GM03348 (cell line): ENCODE results near the gene TFCP2L1.

Experiments used
- DNase-seq: peaks from one replicate; pipeline ENCODE4 v3.0.0; 2012; ENCODE audit warnings: low spot score

Gene TFCP2L1

DNA sequence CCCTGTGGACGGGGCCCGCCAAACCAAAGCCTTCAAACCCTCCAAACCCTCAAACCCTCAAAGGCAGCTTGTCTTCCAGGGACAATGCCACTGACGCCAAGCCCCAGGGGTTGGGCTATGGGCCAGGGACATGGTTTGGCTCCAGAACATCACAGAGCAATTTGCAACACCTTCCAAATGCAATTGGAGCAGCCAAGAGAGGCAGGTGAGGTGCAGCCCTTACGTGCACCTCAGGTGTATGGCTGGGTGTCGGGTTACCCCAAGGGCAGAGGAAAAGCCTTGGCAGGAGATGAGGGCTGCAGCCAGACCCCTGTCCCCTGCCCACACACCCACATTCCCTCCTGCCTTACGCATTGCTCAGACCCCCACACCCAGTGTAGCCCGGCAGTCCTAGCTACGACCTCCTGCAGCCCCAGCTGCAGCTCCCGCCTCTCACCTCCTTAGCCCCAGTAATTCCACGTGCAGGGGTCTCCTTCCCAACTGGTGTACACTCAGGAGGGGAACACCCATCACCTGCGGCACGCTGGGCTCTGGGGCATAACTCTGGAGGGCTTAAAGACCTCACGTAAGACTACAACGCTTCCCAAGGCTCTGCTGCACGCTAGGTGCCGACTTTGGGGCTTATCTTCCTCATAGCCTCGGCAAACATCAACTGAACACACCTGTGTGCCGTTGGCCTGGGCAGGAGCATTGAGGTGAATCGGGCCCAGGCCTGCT lies 88.7 kb downstream of the TFCP2L1 start:
- no peak for DNase-seq

DNA sequence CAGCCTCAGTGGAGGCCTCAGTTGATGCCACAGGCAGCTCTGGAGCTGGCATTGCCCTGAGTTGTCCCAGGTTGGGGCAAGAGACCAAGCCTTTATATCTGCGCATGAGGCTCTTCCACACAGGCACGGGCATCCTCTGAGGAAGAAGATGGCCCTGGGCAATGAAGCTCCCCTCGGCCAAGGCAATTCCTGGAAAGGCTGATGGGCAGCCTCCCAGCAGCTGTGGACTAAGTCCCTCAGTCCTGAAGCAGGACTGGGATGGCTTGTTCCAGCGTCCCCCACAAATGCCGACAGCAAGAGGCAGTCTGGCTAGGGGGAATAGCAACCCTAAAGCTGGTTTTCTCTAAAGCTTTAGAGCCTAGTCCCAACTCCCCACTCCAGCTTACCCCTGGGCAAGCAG lies 90.0 kb downstream of the TFCP2L1 start:
- DNase-seq, result no peak

DNA sequence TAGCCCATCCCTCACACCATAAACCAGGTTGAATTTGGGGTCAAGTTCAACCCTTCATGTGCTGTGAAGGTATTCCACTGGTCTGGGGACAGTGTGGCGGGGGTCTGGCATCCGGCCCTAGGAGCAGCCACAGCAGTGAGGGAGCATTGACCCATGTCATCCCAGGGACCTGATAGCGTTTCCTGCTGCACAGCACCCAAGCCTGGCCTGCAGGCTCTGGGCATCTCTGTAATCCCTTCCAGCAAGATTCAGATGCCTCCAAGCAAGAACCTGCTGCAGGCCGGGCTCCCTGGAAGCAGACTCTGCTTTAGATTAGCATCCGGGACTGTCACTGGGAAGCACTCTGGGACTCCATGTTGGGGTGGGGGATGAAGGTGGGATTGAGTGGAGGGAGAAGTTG lies 90.4 kb downstream of the TFCP2L1 start:
- no peak for DNase-seq

DNA sequence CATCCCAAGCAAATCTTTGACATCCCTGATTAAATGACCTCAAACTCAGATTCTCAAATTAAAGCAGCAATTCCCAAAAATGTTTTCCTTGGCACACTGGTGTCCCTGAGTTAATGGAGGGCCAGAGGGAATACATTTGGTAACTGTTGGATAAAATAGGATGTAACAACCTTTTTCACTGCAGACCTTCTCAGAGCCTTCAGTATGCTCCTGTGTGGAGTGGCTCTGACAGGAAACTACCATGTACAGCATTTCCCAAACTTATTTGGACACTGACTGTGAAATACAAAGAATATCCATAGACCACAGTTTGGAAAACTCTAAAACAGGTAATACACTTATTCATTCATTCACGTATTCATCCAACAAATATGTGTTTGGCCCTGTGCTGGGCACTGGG lies 91.8 kb downstream of the TFCP2L1 start:
- DNase-seq, result no peak

DNA sequence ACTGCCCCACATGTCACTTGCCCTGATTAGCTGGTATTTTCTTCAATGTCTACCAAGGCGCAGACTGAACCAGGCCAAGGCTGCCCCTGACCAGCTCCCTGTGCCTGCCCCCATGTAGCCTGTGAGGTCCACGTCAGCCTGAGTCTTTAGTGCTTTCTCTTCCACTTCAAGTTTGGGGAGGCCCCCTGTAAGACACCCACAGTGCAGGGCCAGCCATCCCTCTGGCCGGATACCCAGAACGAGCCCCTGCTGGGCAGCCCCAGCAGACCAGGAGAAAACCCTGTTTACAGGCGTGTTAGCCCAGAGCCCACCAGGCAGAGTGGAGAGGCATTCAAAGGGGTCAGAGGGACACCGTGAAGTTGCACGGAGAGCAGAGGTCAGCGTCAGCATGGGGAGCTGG lies 92.4 kb downstream of the TFCP2L1 start:
- DNase-seq, result no peak

DNA sequence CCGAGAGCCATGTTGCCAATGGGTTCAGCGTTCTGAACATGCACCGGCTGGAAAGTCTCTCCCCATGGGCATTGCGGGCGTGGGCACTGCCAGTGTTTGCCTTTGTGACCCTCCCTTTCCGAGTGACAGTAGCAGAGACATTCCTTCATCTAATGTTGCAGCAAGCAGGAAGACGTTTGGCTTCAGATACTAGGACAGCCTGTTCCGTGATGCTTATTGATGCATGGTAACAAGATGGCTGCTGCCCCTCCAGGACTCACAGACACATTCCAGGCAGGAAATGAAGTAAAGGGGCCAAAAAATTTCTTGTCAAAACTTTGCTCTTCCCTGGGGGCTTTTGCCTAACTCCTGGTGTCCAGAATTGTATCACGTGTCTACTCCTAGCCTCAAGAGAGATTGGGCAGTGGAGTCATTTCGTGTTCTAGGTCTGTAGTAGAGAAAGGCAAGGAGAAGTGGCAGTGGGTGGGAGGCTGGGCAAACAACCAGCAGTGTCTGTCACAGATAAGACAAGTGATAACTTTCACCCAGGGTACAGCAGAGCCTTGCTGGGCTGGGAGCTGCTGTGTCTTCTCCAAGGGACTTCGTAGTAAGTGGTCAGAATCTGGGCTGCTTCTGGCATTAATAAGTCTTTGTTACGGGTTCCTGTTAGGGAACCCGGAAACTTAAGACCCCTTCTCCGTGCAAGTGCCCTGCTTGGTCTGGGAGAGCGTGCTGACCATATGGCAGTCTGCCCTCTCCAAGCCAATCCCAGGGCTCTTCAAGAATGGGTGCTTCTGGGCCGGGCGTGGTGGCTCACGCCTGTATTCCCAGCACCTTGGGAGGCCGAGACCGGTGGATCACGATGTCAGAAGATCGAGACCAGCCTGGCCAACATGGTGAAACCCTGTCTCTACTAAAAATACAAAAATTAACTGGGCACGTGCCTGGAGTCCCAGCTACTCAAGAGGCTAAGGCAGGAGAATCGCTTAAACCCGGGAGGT lies 93.5 kb downstream of the TFCP2L1 start:
- DNase-seq, result no peak

DNA sequence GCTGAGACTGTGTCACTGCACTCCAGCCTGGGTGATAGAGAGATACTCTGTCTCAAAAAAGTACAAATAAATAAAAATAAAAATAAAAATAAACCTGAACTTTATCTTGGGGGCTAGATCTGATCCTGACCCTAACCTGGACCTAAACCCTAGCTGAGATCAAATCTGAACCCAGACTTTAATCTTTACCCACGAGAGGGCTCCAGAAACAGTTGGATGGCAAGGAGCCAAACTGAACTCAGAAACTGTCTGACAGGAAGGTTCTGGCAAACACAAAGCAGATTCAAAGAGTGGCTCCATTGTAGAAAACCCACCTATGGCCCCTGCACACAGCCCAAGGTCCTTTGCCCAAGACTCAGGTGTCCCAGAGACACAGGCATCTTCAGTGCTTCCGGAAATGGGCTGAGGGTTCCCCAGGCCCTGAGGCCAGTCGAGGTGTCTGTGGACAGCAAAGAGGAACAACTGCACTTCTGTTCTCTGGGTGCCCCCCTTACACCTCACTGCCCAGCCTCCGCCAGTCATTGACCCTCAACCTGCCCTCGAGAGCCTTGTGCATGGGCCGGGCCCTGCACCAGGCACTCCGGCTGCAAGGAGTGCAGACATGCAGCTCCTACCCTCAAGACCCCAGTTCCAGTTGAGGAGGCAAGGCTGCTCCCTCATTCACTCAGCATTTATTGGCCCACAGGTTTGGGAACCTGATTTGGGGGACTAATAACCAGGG lies 95.2 kb downstream of the TFCP2L1 start:
- DNase-seq, result no peak

DNA sequence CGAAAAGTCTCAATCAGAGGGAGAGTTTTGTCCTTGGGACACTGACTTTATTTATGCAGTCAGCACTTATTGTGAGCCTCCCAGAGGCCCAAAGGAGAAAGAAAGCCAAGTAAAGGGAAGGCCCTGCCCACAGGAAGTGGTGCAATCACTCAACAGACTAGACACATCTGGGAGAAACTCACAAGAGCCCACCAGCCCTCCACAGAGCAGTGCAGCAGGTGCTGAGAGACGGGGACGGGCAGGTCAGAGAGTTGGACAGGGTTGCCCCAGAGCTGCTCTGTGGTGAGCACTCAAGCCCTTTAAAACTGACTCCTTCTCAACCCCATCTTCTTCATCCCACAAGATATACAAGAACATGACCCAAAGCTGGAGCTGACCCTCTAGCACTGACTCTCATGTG lies 96.0 kb downstream of the TFCP2L1 start:
- no peak for DNase-seq

DNA sequence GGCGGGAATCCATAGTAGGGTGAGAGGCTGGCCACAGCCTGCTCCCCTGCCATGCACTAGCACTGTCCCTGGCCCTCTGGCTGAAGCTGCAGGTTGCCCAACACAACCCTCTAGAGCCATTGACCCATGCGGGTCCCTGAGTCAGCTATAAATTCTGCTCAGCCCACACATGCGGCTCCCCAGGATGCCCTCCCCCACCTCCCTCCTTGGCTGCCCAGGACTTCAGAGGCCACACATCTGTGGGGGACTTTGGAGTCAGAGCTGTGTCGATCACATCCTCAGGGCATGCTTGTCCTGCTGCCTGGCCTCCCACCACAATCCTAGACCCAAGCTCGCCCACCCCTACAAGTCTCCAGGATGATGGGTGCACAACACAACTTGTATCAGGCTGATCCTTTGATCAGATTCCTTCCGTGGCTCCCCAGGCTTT lies 97.0 kb downstream of the TFCP2L1 start:
- no peak for DNase-seq

DNA sequence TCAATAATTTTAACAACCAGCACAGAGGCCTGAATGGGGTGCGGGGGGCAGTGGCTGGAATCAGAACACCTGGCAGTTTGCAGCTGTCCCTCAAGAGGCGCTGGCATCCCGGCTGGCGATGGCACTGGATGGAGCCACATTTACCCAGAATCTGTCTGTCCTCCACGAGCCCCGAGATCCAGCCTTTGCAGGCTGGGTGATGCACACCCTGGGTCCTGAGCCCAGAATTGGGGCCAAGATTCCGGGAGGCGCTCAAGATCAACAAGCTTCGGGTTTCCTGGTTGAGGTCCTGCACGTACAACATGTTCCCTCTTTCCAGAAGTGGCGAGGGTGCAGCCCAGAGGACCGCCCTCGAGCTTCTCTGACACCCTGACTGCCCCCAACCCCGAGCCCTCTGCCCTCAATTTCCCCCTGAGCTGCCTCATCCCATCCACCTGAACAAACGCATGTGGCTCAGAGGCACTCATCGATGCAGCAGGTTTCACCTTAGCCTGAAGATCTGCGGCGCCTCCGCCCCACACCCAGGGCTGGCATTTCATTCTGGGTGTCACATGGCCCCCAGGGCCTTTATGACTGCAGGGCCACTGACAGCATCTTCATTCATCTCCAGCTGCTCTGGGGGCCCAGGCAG lies 97.5 kb downstream of the TFCP2L1 start:
- no peak for DNase-seq

DNA sequence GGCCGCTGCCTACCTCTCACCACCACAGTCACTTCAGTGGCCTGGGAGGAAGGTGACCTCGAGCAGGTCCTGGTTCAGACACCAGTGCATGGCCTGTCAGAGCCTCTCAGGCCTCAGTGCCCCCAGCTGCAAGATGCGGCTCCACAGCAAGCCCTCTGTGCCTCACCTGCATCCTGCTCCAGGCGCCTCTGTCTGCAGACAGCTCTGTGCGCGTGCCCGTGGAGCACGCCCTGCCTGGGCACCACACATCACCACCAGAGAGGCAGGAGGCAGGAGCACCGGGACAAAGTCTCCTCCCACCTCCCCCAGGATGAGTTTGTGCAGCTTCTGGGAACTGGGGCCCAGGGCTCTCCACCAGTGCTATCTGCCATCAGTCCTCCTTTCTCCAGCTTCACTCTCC lies 98.7 kb downstream of the TFCP2L1 start:
- DNase-seq, result no peak

DNA sequence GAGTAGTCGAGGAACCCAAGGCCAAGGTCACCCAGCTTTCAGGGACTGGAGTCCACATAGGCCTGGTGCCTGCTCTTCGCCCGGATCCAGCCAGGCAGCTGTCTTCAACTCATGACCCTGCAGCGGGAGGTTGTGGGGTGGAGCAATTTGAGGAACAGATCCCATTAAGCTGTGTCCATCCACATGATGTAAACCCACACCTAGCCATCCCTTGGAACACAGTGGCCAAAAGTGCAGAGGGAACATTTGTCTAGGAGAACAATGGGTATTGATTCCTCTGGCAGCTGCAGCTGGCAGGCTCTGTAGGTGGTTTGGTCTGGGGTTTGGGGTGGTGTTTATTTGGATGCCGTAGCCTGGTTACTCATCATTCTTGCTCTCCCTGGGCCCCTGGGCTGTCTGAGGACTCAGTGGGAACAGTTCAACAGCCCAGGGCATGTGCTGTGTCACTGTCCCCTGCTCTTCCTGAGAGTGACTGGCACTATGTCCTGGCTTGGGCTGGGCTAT lies 99.4 kb downstream of the TFCP2L1 start:
- no peak for DNase-seq

DNA sequence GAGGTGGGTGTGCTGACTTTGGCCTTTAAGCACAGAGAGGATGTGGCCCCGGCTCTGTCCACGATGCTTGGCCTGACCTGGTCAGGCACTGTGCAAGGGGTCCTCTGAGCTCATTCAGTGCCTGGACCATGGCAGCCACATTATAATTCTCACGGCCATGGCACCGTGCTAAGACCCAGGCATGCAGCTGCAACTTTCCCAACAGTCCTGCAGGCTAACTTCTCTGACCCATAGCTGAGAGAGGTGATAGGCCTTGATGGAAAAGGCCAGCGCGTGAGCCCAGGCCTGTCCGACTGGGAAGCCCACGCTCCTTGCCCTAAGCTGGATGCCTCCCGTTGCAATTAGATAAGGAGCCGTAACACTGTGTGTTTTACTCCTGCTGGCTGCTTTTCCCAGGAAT lies 99.9 kb downstream of the TFCP2L1 start:
- no peak for DNase-seq

DNA sequence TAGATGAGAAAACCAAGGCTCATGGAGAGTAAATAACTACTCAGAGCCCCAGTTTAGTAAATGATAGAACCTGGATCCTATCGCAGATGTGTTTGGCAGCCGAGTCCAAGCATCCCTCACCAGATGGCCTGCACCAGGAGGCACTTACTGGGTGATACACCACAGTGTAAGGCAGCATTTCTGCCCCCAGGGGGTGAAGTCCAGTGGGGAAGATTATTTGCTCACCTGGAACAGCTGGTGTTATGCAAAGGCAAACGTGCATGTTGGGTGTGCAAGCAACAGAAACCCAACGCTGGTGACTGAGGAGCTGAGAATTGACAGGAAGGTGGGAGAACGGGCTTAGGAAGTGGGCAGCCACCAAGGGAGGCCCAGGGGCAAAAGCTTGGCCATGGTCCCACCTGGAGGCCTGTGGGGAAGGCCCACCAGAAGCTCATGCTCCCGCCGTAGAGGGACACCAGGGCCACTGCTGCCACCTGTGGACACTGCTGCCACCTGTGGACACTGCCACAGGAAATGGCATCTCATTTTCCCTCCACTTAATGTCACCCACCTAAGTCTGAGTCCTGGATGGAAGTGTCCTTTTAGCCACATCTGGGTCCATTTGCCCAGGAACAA lies 100.6 kb downstream of the TFCP2L1 start:
- DNase-seq, result no peak

DNA sequence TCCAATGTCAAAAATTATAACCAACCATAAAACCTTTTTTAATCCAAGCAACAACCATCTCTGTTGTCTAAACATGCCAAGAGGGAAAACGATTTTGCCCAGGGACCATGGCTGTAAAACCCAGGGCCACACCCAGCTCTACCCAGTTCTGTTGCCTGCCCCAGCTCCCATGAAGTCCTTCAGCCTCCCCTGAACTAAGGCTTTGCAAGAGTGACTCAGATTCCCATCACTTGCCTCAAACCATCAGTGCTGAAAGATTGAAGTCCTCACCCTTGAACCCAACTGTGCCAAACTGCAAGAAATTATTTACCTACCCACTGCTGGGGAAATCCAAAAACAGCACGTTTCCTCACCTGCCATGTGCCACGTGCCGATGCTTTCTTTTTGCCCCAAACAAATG lies 102.5 kb downstream of the TFCP2L1 start:
- DNase-seq, result no peak

DNA sequence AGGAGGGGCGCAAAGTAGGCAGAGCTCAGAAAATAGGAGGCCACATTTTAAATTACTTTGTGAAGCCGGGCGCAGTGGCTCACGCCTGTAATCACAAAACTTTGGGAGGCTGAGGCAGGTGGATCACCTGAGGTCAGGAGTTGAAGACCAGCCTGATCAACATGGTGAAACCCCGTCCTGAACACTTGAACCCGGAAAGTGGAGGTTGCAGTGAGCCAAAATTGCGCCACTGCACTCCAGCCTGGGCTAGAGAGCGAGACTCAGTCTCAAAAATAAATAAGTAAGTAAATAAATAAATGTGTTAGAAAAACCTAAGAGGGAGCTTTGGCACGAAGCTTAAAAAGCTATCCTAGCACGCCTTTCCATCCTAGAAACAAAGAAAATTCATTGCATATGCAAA lies 105.5 kb downstream of the TFCP2L1 start:
- DNase-seq, result no peak

DNA sequence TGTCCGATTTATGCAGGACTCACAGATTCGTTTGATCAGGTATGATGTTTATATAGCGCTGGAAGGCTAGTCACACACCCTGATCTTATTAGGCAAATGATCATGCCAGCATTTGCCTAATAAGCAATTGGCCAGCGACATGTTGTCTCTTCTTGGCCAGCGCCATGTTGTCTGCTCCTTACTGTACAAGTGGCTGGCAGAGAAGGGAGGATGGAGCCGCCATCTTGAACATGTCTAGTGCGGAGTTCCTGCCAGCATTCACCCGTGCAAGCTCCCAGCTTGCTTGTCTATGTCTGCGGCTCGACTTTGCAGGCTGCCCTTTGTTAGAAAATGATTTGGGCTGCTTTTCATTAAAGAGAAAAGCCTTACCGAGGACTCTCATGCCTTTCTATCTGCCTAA lies 106.3 kb downstream of the TFCP2L1 start:
- no peak for DNase-seq

DNA sequence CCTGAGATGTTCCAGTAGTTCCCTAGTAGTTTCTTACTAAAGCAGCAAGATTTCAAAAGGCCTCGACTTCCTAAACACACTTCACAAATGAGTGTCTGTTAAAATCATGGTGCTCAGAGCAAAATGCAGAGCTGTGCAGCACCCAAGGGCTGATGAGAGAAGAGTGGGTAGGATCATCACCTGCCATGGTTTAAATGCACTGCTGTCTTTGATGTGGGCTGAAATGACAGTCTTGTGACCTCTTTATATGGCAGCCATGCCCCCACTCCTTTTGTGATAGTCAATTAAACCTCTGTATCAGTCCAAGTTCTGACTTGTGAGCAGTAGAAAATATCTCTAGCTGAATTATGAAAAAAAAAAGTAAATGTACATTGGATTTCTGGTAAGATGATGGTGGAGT lies 107.1 kb downstream of the TFCP2L1 start:
- no peak for DNase-seq

DNA sequence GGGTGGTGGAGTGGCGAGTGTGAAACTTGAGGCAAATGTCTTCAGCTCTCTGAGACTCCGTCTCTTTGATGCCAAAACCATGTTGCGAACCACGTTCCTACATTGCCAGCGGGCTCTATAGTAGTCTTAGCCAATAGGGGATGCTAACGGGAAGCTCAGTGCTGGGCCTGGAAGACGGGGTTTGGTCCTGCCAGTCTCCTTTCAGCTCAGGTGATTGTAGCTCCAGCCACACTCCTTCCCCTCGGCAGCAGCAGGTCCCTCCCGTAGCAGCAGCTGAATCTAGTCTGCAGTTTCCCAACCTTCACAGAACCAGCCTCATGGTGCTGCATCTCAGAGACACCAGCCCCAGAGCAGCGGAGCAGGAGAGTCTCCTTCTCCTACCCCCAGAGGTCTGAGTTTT lies 109.7 kb downstream of the TFCP2L1 start:
- DNase-seq, result no peak

DNA sequence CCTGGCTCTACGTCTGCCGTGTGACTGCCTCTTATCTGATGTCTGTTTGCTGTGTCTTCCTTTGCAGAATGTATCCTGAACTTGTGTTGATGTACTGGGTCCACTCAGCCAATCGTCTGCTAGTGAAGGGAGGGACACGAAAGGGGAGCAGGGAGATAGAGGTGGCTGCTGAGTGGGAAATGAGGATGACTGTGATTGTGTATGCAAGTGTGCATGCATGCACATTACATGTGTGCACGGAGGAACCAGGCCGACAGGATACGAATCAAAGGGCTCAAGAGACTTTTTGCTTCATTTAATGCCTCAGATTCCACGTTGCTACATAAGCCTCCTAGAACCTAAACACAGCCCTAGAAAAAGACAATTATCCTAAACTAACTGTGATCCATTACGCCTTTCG lies 111.2 kb downstream of the TFCP2L1 start:
- DNase-seq, result no peak

DNA sequence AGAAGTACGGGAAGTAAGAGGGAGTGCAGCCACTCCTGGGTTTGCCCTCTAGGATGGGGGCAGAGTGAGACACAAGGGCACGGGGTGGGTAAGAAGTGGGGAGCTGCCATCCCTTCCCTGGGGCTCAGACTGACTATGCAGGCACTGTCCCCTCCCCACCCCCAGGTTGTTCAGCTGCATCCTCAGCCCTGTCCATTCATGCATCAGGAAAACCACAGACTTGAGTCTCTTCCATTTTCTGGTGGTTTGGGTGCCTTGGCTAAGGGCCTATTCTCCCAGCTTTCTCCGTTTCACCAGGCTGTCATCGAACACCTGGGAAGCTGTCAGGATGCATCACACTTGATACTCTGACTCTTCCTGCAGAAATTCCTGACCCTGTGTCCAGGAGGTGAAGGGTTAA lies 111.9 kb downstream of the TFCP2L1 start:
- no peak for DNase-seq

DNA sequence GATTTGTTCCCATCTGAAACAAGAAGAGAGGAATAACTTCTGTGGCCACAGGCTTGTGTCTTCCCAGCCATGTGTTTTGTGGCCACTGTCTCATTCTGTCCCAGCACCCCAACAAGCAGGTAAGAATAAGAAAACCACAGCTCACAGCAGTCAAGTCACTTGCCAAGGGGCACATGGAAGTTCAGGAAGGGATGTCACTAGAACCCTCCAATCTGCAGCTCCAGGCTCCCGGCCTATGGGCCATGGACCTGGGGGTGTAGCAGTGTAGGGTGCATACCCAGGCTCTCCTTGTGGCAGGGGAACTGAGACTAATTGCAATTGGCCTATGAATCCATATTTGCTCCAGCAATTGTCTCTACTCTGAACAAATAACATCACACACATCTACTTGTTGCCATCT lies 112.5 kb downstream of the TFCP2L1 start:
- no peak for DNase-seq
